Middle frontal gyrus (tissue), 1 donor: Measurements from ENCODE around the gene MEAF6.

Experiments used
- DNase-seq: peaks from one replicate; pipeline ENCODE4 v3.0.0-alpha.2; 2015; ENCODE audit warnings: low spot score; ENCODE audit errors: extremely low spot score

Gene MEAF6

GRCh38 chr1:37474697-37475379, 39.7 kb downstream of the MEAF6 start:
- no peak for DNase-seq

DNA sequence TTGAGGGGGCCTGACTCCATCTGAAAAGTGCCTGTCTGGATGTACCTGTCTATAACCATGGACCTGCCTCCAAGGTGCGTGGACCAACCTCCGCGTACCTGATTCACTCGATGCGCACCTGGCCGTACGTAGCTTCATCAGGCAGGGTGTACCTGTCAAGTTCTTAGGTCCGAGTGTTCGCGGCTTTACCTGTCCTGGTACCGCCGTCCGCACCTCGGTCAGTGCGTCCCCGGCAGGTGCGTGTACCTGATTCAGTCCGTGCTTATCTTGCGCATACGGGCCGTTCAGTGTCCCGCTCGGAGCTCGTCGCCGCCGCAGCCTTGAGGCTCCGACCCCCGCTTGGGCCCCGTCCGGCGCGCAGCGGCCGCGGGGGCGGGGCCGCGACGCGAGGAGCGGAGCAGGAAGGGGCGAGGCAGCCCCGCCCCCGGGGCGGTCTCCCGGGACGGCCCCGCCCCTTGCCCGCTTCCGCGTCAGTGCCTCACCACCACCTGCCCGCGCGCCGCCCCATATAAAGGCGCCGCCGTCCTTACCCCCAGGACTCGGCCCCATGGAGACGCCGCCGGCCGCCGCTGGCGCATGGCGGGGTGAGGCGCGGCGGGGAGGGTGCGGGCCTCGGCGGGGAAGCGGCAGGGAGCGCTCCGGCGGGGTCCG, 40.4 kb downstream of the MEAF6 start, which contains the start of gene ZC3H12A:
TSS of gene ZC3H12A (plus strand) at position 535 of the 651 bp plus-strand sequence. CDS start 917 bp downstream, outside the sequence.
- peak; percentile 57 for DNase-seq

DNA sequence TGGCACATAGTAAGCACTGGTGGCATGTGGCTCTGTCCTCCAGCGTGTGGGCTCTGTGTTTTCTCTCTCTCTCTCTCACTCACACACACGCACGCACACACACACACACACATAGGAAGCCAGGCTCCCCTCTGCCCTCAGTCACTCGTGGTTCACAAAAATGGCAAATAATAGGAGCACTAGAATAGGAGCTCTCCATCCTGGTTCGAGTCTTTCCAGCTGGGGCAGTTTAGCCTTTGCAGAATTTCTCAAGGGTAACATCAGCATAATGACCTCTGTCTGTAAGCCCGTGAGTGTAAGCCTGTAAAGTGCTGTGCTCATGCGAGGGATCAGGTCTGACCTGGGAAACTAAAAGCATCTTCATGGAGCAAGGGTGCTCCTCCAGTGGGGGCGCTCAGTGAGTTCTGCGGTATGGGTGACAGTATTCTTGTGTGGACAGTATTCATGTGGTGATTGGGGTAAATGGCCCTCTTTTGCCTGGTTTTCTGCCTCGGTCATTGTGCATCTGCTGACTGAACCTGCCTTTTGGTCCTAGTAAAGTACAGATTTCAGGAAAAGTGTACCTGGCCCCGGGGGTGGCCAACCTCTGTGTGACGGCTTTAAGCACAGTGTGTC, 41.0 kb downstream of the MEAF6 start:
- no peak for DNase-seq

DNA sequence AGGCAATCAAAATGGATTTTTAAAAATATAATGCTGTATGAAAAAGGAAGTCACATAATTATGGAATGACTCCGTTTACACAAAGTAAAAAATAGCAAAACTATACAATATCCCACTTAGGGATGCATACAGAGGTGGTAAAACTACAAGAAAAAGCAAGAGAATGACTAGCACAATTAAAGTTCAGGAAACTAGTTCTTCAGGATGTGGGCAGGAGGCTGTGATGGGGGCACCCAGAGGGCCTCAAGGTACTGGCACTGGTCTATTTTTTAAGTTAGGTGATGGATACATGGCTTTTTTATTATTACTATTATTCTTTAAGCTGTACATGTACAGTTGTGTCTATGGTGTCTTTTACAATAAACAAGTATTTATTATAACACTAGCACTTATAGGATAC, 41.6 kb downstream of the MEAF6 start:
- no peak for DNase-seq

GRCh38 chr1:37472281-37472680, 42.3 kb downstream of the MEAF6 start:
- no peak for DNase-seq

DNA sequence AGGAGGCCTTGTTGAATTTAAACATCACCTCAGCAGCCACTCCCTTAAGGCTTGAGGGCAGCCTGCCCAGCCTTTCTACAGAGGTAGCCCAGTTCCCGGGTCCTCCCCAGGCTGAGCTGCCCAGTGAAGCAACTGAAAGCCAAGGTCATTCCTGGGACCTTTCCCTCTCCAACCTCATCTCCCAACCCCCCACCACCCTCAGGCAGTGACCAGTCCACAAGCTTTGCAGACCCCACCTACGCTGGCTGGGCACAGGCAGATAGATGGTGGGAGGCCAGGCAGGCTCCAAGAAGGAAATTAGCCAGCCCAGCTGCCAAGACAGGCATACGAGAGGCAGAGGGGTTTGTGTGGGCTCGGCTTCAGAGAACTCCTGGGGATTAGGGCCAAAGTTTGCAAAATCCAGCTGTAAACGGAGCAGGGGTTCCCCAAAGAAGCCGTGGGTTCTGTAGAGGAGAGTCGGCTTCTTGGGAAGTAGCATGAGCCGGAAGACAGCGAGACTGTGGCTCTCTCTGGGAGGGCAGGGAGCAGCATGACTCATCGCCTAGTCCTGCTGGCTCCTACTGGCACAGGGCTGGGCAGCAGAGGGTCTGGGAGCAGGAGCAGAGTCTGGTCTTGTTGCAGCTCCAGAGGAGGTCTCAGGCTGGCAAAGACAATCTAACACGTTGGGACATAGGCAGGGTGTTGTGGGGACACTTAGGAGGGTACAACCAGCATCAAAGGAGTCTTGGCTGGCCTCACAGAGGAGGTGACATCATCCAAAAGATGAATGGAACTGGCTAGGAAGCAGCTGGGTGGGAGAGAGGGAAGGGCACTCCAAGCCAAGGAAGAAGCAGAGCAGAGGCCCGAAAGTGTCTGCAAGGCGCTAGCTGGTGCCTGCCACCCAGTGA, 43.0 kb downstream of the MEAF6 start:
- DNase-seq, result no peak

- no peak for DNase-seq
Observed at GRCh38 chr1:37469386-37469785, 45.2 kb downstream of the MEAF6 start.

- no peak for DNase-seq
Observed at GRCh38 chr1:37468037-37468436, 46.5 kb downstream of the MEAF6 start.

DNA sequence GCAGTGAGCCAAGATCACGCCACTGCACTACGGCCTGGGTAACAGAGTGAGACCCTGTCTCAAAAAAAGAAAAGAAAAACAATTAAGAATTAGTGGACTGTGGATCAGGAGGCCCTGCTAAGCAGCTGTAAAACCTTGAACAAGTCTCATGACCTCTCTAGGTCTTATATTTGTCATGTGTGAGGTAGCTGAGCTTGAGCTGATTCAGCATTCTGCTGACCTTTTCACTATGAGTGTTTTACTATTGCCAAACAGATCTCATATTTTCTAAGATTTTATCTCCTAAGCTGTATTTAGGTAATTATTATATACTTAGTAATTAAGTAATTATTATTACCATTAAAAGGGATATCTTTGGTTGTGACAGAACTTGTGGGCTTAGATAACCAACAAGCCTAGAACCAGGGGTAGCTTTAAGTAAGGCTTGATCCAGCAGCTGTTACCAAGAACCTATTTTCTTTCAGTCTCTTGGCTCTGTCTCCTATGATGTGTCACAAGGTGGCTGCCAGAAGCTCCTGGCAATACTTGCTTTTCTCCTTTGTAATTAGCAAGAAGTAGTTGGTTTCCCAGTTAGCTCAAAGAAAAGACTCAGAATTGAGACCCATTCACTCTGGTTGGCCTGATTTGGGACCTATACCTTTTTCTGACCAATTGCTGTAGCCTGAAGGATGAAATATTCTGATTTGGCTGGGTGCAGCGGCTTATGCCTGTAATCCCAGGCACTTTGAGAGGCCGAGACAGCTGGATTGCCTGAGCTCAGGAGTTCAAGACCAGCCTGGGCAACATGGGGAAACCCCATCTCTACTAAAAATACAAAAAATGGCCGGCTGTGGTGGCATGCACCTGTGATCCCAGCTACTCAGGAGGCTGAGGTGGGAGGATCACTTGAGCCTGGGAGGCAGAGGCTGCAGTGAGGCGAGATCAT, 48.7 kb downstream of the MEAF6 start:
- no peak for DNase-seq

DNA sequence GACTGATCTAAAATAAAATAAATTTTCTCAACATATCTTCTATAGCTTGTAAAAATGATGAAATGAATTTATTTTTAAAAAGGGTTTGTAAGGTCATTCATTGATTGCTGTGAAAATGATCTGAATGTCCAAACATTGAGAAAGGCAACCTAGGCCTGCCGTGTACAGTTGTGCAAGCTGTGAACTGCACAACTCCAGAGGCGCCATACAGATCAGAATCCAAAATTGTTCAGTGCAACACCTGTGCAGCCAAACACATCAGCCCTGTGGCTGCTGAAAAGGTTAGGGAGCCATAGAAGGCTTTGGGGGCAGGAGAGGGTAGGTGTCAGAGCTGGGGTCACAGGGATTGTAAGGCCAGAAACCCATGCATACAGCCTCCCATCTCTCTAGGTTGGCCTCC, 50.1 kb downstream of the MEAF6 start:
- no peak for DNase-seq

GRCh38 chr1:37461698-37462436, 52.7 kb downstream of the MEAF6 start:
- no peak for DNase-seq

DNA sequence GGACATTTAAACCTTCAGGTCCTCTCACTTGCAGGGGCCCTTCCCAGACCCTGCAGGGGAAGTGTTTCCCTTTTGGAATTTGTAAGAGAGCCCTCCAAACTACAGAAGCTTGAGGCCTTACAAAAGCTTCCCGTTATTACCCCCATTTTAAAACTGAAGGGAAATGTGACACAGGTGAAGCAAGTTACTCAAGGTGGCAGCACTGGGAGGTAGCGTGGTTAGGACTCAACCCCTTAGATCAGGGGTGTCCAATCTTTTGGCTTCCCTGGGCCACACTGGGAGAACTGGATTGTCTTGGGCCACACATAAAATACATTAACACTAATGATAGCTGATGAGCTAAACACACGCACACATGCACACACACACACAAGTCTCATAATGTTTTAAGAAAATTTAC, 56.0 kb downstream of the MEAF6 start:
- no peak for DNase-seq

GRCh38 chr1:37456614-37457013, 58.0 kb downstream of the MEAF6 start:
- no peak for DNase-seq

DNA sequence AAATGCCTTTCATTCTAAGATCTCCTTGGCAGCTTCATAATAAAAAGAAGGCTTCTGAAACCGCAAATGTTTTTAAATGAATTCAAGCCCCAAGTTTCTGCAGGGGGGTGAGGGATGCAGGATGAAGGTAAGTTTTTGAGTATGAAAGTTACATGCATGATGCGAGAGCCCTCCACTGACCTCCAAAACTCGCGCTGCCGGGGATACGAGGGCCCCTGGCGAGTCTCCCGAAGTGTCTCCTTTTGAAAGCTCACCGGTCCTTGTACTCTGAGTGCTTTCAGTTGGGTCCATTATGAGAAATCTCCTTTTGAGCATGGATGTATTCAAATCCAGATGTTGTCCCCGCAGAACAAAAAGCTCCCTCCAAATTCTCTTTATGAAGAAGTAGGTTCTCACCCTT, 59.0 kb downstream of the MEAF6 start:
- no peak for DNase-seq

DNA sequence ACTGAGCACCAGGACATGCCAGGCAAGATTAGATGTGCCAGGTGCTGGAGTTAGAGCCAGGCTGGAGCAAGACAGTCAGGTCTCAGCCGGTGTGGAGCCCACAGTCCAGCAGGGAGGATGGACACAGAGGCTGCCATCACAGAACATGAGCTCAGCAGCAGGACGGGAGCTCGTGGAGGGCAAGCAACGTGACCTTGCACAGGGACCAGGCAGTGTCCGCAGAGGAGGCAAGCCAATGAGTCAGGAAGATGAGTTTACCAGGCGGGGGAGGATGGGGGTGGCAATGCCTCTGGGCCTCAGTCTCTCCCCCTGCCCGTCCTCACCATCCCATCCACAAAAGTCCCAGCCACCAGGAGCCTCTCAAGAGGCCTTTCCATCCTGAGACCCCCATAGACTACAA, 60.9 kb downstream of the MEAF6 start:
- DNase-seq, result no peak

- DNase-seq, result no peak
Observed at GRCh38 chr1:37452416-37452815, 62.1 kb downstream of the MEAF6 start.

DNA sequence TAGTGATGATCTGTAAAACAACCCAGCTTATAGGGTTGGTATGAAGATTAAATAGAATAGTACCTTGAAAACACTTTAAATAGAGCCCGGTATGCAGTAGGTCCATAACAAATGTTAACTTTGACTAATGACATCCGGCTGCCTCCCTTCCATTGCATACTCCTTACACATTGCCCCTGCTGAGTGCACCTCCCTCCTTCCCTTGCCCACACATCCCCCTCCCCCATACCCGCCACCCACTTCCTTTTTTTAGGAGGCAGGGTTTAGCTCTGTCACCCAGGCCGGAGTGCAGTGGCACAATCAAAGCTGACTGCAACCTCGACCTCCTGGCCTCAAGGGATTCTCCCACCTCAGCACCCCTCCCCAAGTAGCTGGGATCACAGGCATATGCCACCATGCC, 64.6 kb downstream of the MEAF6 start:
- no peak for DNase-seq

DNA sequence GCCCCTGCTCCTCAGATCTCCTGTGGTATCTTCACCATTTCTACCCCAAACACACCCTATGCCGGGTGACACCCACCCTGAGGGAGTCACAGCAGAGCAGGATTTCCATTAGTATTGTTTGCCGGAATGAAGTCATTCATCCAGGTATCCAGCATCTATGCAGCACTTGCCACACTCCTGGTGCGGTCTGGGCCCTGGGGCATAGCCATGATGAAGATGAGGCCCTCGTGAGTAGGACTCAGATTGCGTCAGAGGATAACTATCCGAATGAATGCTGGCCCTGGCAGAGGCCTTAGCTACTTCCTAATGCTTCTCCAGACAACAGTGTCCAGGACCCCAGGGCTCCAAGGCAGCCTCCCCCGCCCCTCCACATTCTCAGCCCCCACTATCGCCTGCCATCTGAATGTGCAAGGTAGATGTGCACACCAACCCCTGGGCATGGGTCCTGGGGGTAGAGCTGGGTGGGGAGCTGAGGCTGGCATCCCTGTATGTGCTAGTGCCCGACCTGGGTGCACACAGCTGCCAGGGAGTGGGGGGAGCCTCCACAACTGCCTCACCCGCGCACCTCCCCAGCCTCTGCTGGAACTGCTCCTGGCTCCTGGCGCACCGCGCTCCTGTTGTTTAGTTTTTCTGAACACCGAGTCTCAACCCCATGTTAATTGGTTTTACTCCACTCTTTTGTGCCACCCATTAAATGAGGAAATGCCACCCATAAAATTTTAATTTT, 65.7 kb downstream of the MEAF6 start:
- no peak for DNase-seq

DNA sequence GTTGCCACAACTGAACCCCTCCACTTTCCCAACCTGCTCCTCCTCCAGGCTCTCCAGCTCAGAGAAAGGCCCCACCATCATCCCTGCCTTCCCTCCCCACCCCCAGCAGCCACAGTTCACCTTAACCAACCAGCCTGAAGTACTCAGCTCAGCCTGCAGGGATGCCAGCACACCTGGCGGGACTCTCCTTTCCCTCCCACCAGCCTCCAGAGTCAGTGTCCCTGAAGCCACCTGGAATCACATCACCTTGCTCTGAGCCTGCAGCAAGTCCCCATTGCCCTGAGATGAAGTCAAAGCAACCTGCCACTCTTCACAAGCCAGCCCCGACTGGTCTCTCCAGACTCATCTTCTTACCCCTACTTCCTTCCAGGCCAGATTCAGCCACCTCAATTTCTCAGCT, 66.4 kb downstream of the MEAF6 start:
- no peak for DNase-seq
